Thyroid gland (tissue), 4 donors: ENCODE data around the gene TRAF3IP1.

Source experiments
- POLR2A ChIP-seq, 2 donors: fragments of 450-650 bp; IDR thresholded peaks; one replicate each; pipeline ENCODE4 v1.6.1; 2017; ENCODE audit warnings: antibody characterized with exemption in 2 of 2, mild to moderate bottlenecking in 2 of 2, moderate library complexity in 1 of 2
- TF ChIP-seq, protein P1 (sequence below), 6 experiments: fragments of 200-600 bp in 3 of 6; fragments of 450-650 bp in 3 of 6; sonication (generic) in 3 of 6; IDR thresholded peaks; one replicate each; pipeline ENCODE4 v1.5.1; 2016 to 2019; ENCODE audit warnings: antibody characterized with exemption in 6 of 6, mild to moderate bottlenecking in 2 of 6, inconsistent platforms in 1 of 6, moderate library complexity in 1 of 6

GRCh38 chr2:238370823-238371372 is 50.6 kb downstream of the TRAF3IP1 start:
- TF ChIP-seq, protein P1, sequence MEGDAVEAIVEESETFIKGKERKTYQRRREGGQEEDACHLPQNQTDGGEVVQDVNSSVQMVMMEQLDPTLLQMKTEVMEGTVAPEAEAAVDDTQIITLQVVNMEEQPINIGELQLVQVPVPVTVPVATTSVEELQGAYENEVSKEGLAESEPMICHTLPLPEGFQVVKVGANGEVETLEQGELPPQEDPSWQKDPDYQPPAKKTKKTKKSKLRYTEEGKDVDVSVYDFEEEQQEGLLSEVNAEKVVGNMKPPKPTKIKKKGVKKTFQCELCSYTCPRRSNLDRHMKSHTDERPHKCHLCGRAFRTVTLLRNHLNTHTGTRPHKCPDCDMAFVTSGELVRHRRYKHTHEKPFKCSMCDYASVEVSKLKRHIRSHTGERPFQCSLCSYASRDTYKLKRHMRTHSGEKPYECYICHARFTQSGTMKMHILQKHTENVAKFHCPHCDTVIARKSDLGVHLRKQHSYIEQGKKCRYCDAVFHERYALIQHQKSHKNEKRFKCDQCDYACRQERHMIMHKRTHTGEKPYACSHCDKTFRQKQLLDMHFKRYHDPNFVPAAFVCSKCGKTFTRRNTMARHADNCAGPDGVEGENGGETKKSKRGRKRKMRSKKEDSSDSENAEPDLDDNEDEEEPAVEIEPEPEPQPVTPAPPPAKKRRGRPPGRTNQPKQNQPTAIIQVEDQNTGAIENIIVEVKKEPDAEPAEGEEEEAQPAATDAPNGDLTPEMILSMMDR (IDR thresholded peaks at IDR 0.05), result peak; percentile 37 to 90 (median 75)
- TF ChIP-seq POLR2A (IDR thresholded peaks at IDR 0.05), result no peak
